Trophoblast cell (in vitro differentiated cells and primary cell): Measurements from ENCODE around the gene CELF5.
"Not testable (repeated sequence)": the region's sequence is repeated elsewhere in the genome, so short reads cannot be mapped to it uniquely, and the experiment has no call there.

Experiments
- DNase-seq, 2 donors: peaks; one replicate each; pipeline ENCODE4 v3.0.0-alpha.2; 2016
- H2AFZ ChIP-seq: 2 replicates; pipeline ENCODE4 v1.6.1; 2013; ENCODE audit warnings: low read length, moderate library complexity, mild to moderate bottlenecking; ENCODE audit not compliant: insufficient read depth, poor library complexity
- H2AK5ac ChIP-seq: 2 replicates; pipeline ENCODE4 v1.6.1; 2013; ENCODE audit warnings: mild to moderate bottlenecking, low read length
- H2BK120ac ChIP-seq: 2 replicates; pipeline ENCODE4 v1.6.1; 2013; ENCODE audit warnings: low read length, mild to moderate bottlenecking, moderate library complexity; ENCODE audit not compliant: insufficient read depth, poor library complexity
- H2BK12ac ChIP-seq: 2 replicates; pipeline ENCODE4 v1.6.1; 2013; ENCODE audit warnings: mild to moderate bottlenecking, low read length, moderate library complexity
- H2BK5ac ChIP-seq: 2 replicates; pipeline ENCODE4 v1.6.1; 2013; ENCODE audit warnings: low read length, low read depth, moderate library complexity, mild to moderate bottlenecking; ENCODE audit not compliant: poor library complexity
- H3K14ac ChIP-seq: 2 replicates; pipeline ENCODE4 v1.6.1; 2013; ENCODE audit warnings: mild to moderate bottlenecking, low read length
- H3K18ac ChIP-seq: 2 replicates; pipeline ENCODE4 v1.6.1; 2013; ENCODE audit warnings: mild to moderate bottlenecking, low read length
- H3K23ac ChIP-seq: 2 replicates; pipeline ENCODE4 v1.6.1; 2013; ENCODE audit warnings: low read length
- H3K27ac ChIP-seq: 2 replicates; pipeline ENCODE4 v1.5.1; 2013; ENCODE audit warnings: low read depth, mild to moderate bottlenecking, inconsistent platforms, low read length, moderate library complexity
- H3K27me3 ChIP-seq: 2 replicates; pipeline ENCODE4 v1.6.1; 2013; ENCODE audit warnings: inconsistent platforms, mild to moderate bottlenecking, low read length, moderate library complexity; ENCODE audit not compliant: insufficient read depth
- H3K36me3 ChIP-seq, 2 experiments: 1 replicate in 1 of 2; 2 replicates in 1 of 2; pipeline ENCODE4 v1.6.1; 2013; ENCODE audit warnings: low read length in 2 of 2, mild to moderate bottlenecking in 2 of 2, moderate library complexity in 1 of 2; ENCODE audit not compliant: insufficient read depth in 2 of 2, control insufficient read depth in 1 of 2
- H3K4ac ChIP-seq: 2 replicates; pipeline ENCODE4 v1.6.1; 2013; ENCODE audit warnings: low read depth, mild to moderate bottlenecking, low read length, moderate library complexity
- H3K4me1 ChIP-seq, 2 experiments: 1 replicate in 1 of 2; 2 replicates in 1 of 2; pipeline ENCODE4 v1.6.1; 2013; ENCODE audit warnings: low read length in 2 of 2, mild to moderate bottlenecking in 2 of 2, moderate library complexity in 1 of 2; ENCODE audit not compliant: insufficient read depth in 2 of 2, control insufficient read depth in 1 of 2
- H3K4me2 ChIP-seq: 2 replicates; pipeline ENCODE4 v1.6.1; 2013; ENCODE audit warnings: inconsistent platforms, mild to moderate bottlenecking, low read length, moderate library complexity
- H3K4me3 ChIP-seq: 2 replicates; pipeline ENCODE4 v1.5.1; 2013; ENCODE audit warnings: mild to moderate bottlenecking, low read depth, low read length, inconsistent platforms
- H3K79me1 ChIP-seq: one replicate; pipeline ENCODE4 v1.6.1; 2013; ENCODE audit warnings: low read length
- H3K79me2 ChIP-seq: 2 replicates; pipeline ENCODE4 v1.6.1; 2013; ENCODE audit warnings: low read length, mild to moderate bottlenecking; ENCODE audit not compliant: control insufficient read depth, insufficient read depth, poor library complexity
- H3K9ac ChIP-seq: 2 replicates; pipeline ENCODE4 v1.6.1; 2013; ENCODE audit warnings: mild to moderate bottlenecking, low read length
- H3K9me3 ChIP-seq: 2 replicates; pipeline ENCODE4 v1.6.1; 2013; ENCODE audit warnings: low read depth, mild to moderate bottlenecking, control low read depth, inconsistent platforms, low read length; ENCODE audit not compliant: insufficient read depth
- H4K12ac ChIP-seq: 2 replicates; pipeline ENCODE4 v1.6.1; 2013; ENCODE audit warnings: low read depth, mild to moderate bottlenecking, low read length, moderate library complexity
- H4K8ac ChIP-seq: 2 replicates; pipeline ENCODE4 v1.6.1; 2013; ENCODE audit warnings: low read depth, mild to moderate bottlenecking, low read length, moderate library complexity
- H4K91ac ChIP-seq: one replicate; pipeline ENCODE4 v1.6.1; 2013; ENCODE audit warnings: low read depth, mild to moderate bottlenecking, low read length, moderate library complexity
- WGBS: extraction: QIAGEN DNeasy Blood & Tissue Kit; methylation state at CpG from one replicate; pipeline ENCODE4 v1.1.7; 2013; ENCODE audit warnings: missing lambda C conversion rate; ENCODE audit not compliant: insufficient read length, insufficient coverage; ENCODE audit errors: extremely low coverage; 5-methylcytosine and 5-hydroxymethylcytosine counted together

The CELF5 gene

DNA sequence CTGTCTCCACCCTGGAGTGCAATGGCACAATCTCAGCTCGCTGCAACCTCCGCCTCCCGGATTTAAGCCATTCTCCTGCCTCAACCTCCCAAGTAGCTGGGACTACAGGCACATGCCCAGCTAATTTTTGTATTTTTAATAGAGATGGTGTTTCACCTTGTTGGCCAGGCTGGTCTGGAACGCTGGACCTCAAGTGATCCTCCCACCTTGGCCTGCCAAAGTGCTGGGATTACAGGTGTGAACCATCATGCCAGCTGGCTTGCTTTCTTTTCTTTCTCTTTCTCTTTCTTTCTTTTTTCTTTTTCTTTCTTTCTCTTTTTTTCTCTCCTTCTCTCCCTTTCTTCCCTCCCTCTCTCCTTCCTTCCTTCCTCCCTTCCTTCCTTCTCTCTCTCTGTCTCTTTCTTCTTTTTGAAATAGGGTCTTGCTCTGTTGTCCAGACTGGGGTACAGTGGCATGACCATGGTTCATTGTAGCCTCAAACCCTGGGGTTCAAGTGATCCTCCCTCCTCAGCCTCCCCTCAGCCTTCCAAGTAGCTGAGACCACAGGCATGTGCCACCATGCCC lies 108.6 kb downstream of the CELF5 start:
- no peak overlapping the region for H2AK5ac ChIP-seq
- no peak overlapping the region for H3K4me2 ChIP-seq
- WGBS = no CpG with 5 or more reads among the region's 4 CpGs

GRCh38 chr19:3333662-3334061 lies 109.2 kb downstream of the CELF5 start:
- no peak overlapping the region for H2AFZ ChIP-seq
- H2AK5ac ChIP-seq = no peak overlapping the region
- DNase-seq = no peak

More for the DNA sequence above, 108.6 kb downstream of the CELF5 start:
- no peak for DNase-seq
- Histone ChIP-seq H3K27me3 (no peaks in the 10 kb centered on the region), H3K27ac (no peak overlapping the region), H4K12ac (no peak overlapping the region), H3K18ac (no peak overlapping the region), H3K9me3 (peaks cover 4% of the 10 kb centered on the region), H2AFZ (no peak overlapping the region), H3K23ac (no peak overlapping the region), H3K4me3 (no peak overlapping the region), H3K79me1 (no peaks in the 10 kb centered on the region), H2BK5ac (no peak overlapping the region), H3K14ac (no peak overlapping the region), H2BK12ac (no peak overlapping the region), H2BK120ac (no peak overlapping the region), H3K9ac (no peak overlapping the region), H4K8ac (no peak overlapping the region), H3K4ac (no peak overlapping the region), H3K79me2 (no peaks in the 10 kb centered on the region), H3K4me1 (no peaks in the 10 kb centered on the region), H4K91ac (no peak overlapping the region), H3K36me3 (no peaks in the 10 kb centered on the region)

GRCh38 chr19:3334749-3335430 lies 110.4 kb downstream of the CELF5 start:
- no CpG with 5 or more reads among the region's 8 CpGs for WGBS
- H4K8ac ChIP-seq, H3K4me2 ChIP-seq, H2AFZ ChIP-seq, H3K27ac ChIP-seq, H3K79me1 ChIP-seq, H2AK5ac ChIP-seq, H2BK120ac ChIP-seq, H3K9ac ChIP-seq, H3K4ac ChIP-seq, H3K9me3 ChIP-seq, DNase-seq, H4K12ac ChIP-seq, H3K23ac ChIP-seq, H3K79me2 ChIP-seq, H2BK5ac ChIP-seq, H3K36me3 ChIP-seq, H3K4me1 ChIP-seq, H4K91ac ChIP-seq, H3K4me3 ChIP-seq, H3K27me3 ChIP-seq, H2BK12ac ChIP-seq, H3K18ac ChIP-seq, H3K14ac ChIP-seq: not testable (repeated sequence)

More at GRCh38 chr19:3333662-3334061, 109.2 kb downstream of the CELF5 start:
- no peak overlapping the region for H3K4me3 ChIP-seq
- H4K8ac ChIP-seq = no peak overlapping the region
- no peak overlapping the region for H2BK12ac ChIP-seq
- H3K36me3 ChIP-seq = no peaks in the 10 kb centered on the region
- H2BK5ac ChIP-seq = no peak overlapping the region
- no peak overlapping the region for H3K14ac ChIP-seq
- H4K12ac ChIP-seq = no peak overlapping the region
- H3K4ac ChIP-seq = no peak overlapping the region
- H4K91ac ChIP-seq = no peak overlapping the region
- no peak overlapping the region for H3K23ac ChIP-seq
- no peak overlapping the region for H3K18ac ChIP-seq
- H3K4me1 ChIP-seq = no peaks in the 10 kb centered on the region
- H3K9ac ChIP-seq = no peak overlapping the region
- no peak overlapping the region for H3K27ac ChIP-seq
- H3K27me3 ChIP-seq = no peaks in the 10 kb centered on the region
- H3K9me3 ChIP-seq = peaks cover 4% of the 10 kb centered on the region
- H3K79me2 ChIP-seq = no peaks in the 10 kb centered on the region
- no CpG with 5 or more reads among the region's 8 CpGs for WGBS
- no peak overlapping the region for H3K4me2 ChIP-seq
- no peak overlapping the region for H2BK120ac ChIP-seq
- no peaks in the 10 kb centered on the region for H3K79me1 ChIP-seq

GRCh38 chr19:3335431-3336350 lies 111.2 kb downstream of the CELF5 start:
- H4K8ac ChIP-seq = no peak overlapping the region
- no peak overlapping the region for H3K4me2 ChIP-seq
- H2BK12ac ChIP-seq = no peak overlapping the region
- H3K27ac ChIP-seq = no peak overlapping the region
- H3K79me2 ChIP-seq = no peaks in the 10 kb centered on the region
- peaks cover 2% of the 10 kb centered on the region for H3K9me3 ChIP-seq
- no peaks in the 10 kb centered on the region for H3K27me3 ChIP-seq
- H3K14ac ChIP-seq = no peak overlapping the region
- H3K23ac ChIP-seq = no peak overlapping the region
- H3K36me3 ChIP-seq = no peaks in the 10 kb centered on the region
- H3K18ac ChIP-seq = no peak overlapping the region
- H3K9ac ChIP-seq = no peak overlapping the region
- peak overlapping the region; percentile 18 for H2AFZ ChIP-seq
- no peak overlapping the region for H4K12ac ChIP-seq
- H3K4ac ChIP-seq = no peak overlapping the region
- no peak overlapping the region for H4K91ac ChIP-seq
- DNase-seq = no peak
- no peak overlapping the region for H2BK5ac ChIP-seq
- H3K4me3 ChIP-seq = no peak overlapping the region
- no peak overlapping the region for H2BK120ac ChIP-seq
- no CpG with 5 or more reads among the region's 15 CpGs for WGBS
- no peaks in the 10 kb centered on the region for H3K79me1 ChIP-seq
- no peaks in the 10 kb centered on the region for H3K4me1 ChIP-seq
- H2AK5ac ChIP-seq = no peak overlapping the region
